H1 (cell line): ENCODE data around the gene OPHN1. TPM values are rescaled to one million over a fixed set of nuclear protein-coding genes. Genes with fewer than 3 reads are reported as not detected.

Experiments used
- CTCF ChIA-PET: fragments of 300-600 bp; sonication (Branson Sonifier 250); formaldehyde crosslinking; loops from one replicate; lab custom pipeline; 2021; ENCODE audit not compliant: partially characterized antibody; lab: Charles Lee
- POLR2A ChIA-PET: fragments of 300-600 bp; sonication (Branson Sonifier 250); formaldehyde crosslinking; loops from one replicate; lab custom pipeline; 2021; ENCODE audit warnings: inconsistent platforms; ENCODE audit not compliant: partially characterized antibody; lab: Charles Lee
- DNase-seq, 2 experiments: peaks; one replicate each; pipeline versions ENCODE4 v3.0.0 to v3.0.0-alpha.2; 2010 to 2022; ENCODE audit warnings: low spot score in 2 of 2, low read depth in 1 of 2, mixed read lengths in 1 of 2
- FAIRE-seq: peaks from 2 replicates; lab custom pipeline; 2011; peaks lifted over from hg19 to GRCh38; lab: Jason Lieb, UNC
- H2AFZ ChIP-seq: 2 replicates; pipeline ENCODE4 v1.8.1; 2012; ENCODE audit warnings: low read length, inconsistent platforms
- H2AK5ac ChIP-seq: 2 replicates; pipeline ENCODE4 v1.6.1; 2013; ENCODE audit warnings: low read depth, low read length
- H2BK120ac ChIP-seq: replicated peaks from 2 replicates; pipeline ENCODE3; 2013; ENCODE audit warnings: low read depth, low read length, inconsistent platforms
- H2BK12ac ChIP-seq: 2 replicates; pipeline ENCODE4 v1.6.1; 2013; ENCODE audit warnings: low read depth, low read length
- H2BK15ac ChIP-seq: 2 replicates; pipeline ENCODE4 v1.6.1; 2013; ENCODE audit warnings: low read length
- H2BK20ac ChIP-seq: 2 replicates; pipeline ENCODE4 v1.6.1; 2013; ENCODE audit warnings: low read length
- H2BK5ac ChIP-seq: 2 replicates; pipeline ENCODE4 v1.6.1; 2013; ENCODE audit warnings: low read depth, low read length
- H3K14ac ChIP-seq: 2 replicates; pipeline ENCODE4 v1.6.1; 2013; ENCODE audit warnings: inconsistent platforms; ENCODE audit not compliant: insufficient read length
- H3K18ac ChIP-seq: 2 replicates; pipeline ENCODE4 v1.6.1; 2013; ENCODE audit warnings: low read length; ENCODE audit errors: extremely low read depth
- H3K23ac ChIP-seq: 2 replicates; pipeline ENCODE4 v1.6.1; 2013; ENCODE audit warnings: inconsistent platforms; ENCODE audit not compliant: insufficient read length
- H3K23me2 ChIP-seq: 2 replicates; pipeline ENCODE4 v1.6.1; 2013; ENCODE audit warnings: low read depth, low read length
- H3K27ac ChIP-seq: 2 replicates; pipeline ENCODE4 v1.6.1; 2011; ENCODE audit warnings: low read depth, low read length, inconsistent platforms
- H3K27me3 ChIP-seq, 4 experiments: replicated peaks in 1 of 4; 1 replicate in 1 of 4; 2 replicates in 3 of 4; pipeline versions ENCODE4 v1.6.1 to v1.8.1; 2011 to 2013; ENCODE audit warnings: low read length in 3 of 4, mild to moderate bottlenecking in 3 of 4, inconsistent platforms in 2 of 4, mixed read lengths in 2 of 4, moderate library complexity in 1 of 4; ENCODE audit not compliant: control insufficient read depth in 3 of 4, insufficient read depth in 3 of 4; ENCODE audit errors: extremely low read depth in 1 of 4
- H3K36me3 ChIP-seq, 4 experiments: 2 replicates each; pipeline versions ENCODE4 v1.6.1 to v1.8.1; 2011 to 2013; ENCODE audit warnings: mild to moderate bottlenecking in 4 of 4, low read length in 3 of 4, moderate library complexity in 2 of 4, control low read depth in 1 of 4, inconsistent platforms in 1 of 4; ENCODE audit not compliant: insufficient read depth in 4 of 4, control insufficient read depth in 2 of 4
- H3K4ac ChIP-seq: replicated peaks from 2 replicates; pipeline ENCODE3; 2013; ENCODE audit warnings: low read length, low read depth, mixed read lengths, inconsistent platforms; ENCODE audit not compliant: insufficient read length
- H3K4me1 ChIP-seq, 4 experiments: replicated peaks in 1 of 4; 1 replicate in 1 of 4; 2 replicates in 3 of 4; pipeline versions ENCODE4 v1.6.1 to v1.8.1; 2011 to 2013; ENCODE audit warnings: low read length in 3 of 4, inconsistent platforms in 2 of 4, mixed read lengths in 1 of 4; ENCODE audit not compliant: insufficient read depth in 4 of 4, control insufficient read depth in 3 of 4
- H3K4me2 ChIP-seq, 2 experiments: 2 replicates each; pipeline versions ENCODE4 v1.6.1 to v1.8.1; 2011 to 2013; ENCODE audit warnings: low read depth in 2 of 2, low read length in 2 of 2, control low read depth in 1 of 2, inconsistent platforms in 1 of 2, mild to moderate bottlenecking in 1 of 2; ENCODE audit not compliant: insufficient read depth in 1 of 2
- H3K4me3 ChIP-seq, 4 experiments: fragments of 200-600, 300-600 bp in 1 of 4; sonication (generic), shearing (Covaris generic), sonication (Bioruptor Twin) in 1 of 4; 2 replicates each; pipeline versions ENCODE4 v1.5.1 to v1.8.1; 2011 to 2016; ENCODE audit warnings: low read length in 4 of 4, low read depth in 3 of 4, control low read depth in 2 of 4, inconsistent platforms in 2 of 4, mild to moderate bottlenecking in 2 of 4, mixed read lengths in 1 of 4, moderate library complexity in 1 of 4; ENCODE audit not compliant: insufficient read depth in 2 of 4; ENCODE audit errors: extremely low read depth in 1 of 4
- H3K56ac ChIP-seq: replicated peaks from 2 replicates; pipeline ENCODE3; 2013; ENCODE audit warnings: low read depth, mild to moderate bottlenecking, mixed read lengths, low read length, inconsistent platforms; ENCODE audit not compliant: insufficient read length
- H3K79me1 ChIP-seq: 2 replicates; pipeline ENCODE4 v1.6.1; 2013; ENCODE audit warnings: low read depth, low read length, control low read depth
- H3K79me2 ChIP-seq, 2 experiments: 2 replicates each; pipeline versions ENCODE4 v1.6.1 to v1.8.1; 2012 to 2013; ENCODE audit warnings: low read length in 2 of 2, mild to moderate bottlenecking in 2 of 2, inconsistent platforms in 1 of 2; ENCODE audit not compliant: insufficient read depth in 2 of 2, control insufficient read depth in 1 of 2
- H3K9ac ChIP-seq, 4 experiments: replicated peaks in 1 of 4; 1 replicate in 1 of 4; 2 replicates in 3 of 4; pipeline versions ENCODE4 v1.6.1 to v1.8.1; 2011 to 2013; ENCODE audit warnings: low read depth in 3 of 4, low read length in 3 of 4, control low read depth in 2 of 4, mild to moderate bottlenecking in 2 of 4, moderate library complexity in 2 of 4, inconsistent platforms in 1 of 4; ENCODE audit errors: extremely low read depth in 1 of 4
- H3K9me3 ChIP-seq, 2 experiments: 2 replicates each; pipeline versions ENCODE4 v1.6.1 to v1.8.1; 2012 to 2013; ENCODE audit warnings: mild to moderate bottlenecking in 2 of 2, moderate library complexity in 2 of 2, control low read depth in 1 of 2, inconsistent platforms in 1 of 2, low read depth in 1 of 2, low read length in 1 of 2, mixed read lengths in 1 of 2; ENCODE audit not compliant: insufficient read depth in 2 of 2
- H4K20me1 ChIP-seq, 2 experiments: replicated peaks in 1 of 2; 2 replicates each; pipeline versions ENCODE3 to v1.8.1; 2011 to 2013; ENCODE audit warnings: inconsistent platforms in 2 of 2, low read length in 2 of 2, mild to moderate bottlenecking in 1 of 2; ENCODE audit not compliant: insufficient read depth in 2 of 2, control insufficient read depth in 1 of 2
- H4K5ac ChIP-seq: 2 replicates; pipeline ENCODE4 v1.6.1; 2013; ENCODE audit warnings: low read length, low read depth, mixed read lengths, inconsistent platforms; ENCODE audit not compliant: insufficient read length
- H4K8ac ChIP-seq: 2 replicates; pipeline ENCODE4 v1.8.0; 2013; ENCODE audit warnings: mild to moderate bottlenecking, moderate library complexity, low read length, inconsistent platforms; ENCODE audit not compliant: insufficient read depth; ENCODE audit errors: extremely low read depth
- H4K91ac ChIP-seq: replicated peaks from 2 replicates; pipeline ENCODE3; 2013; ENCODE audit warnings: low read length, mixed read lengths, inconsistent platforms; ENCODE audit not compliant: insufficient read length
- BACH1 ChIP-seq: IDR thresholded peaks from 2 replicates; pipeline ENCODE4 v1.6.1; 2012; ENCODE audit warnings: low read length, improper control_type of control experiment
- BRCA1 ChIP-seq: IDR thresholded peaks from 2 replicates; pipeline ENCODE4 v1.6.1; 2012; ENCODE audit warnings: low read depth, low read length, improper control_type of control experiment
- CBX8 ChIP-seq: fragments of 300-800, 300-1000 bp; sonication (generic); IDR thresholded peaks from 2 replicates; pipeline ENCODE4 v1.7.1; 2016; ENCODE audit warnings: low read depth, low read length, borderline replicate concordance
- CREB1 ChIP-seq: IDR thresholded peaks from 2 replicates; pipeline ENCODE4 v1.6.1; 2012; ENCODE audit warnings: inconsistent platforms
- JUN ChIP-seq: IDR thresholded peaks from 2 replicates; pipeline ENCODE4 v1.6.1; 2011; ENCODE audit warnings: low read depth, mild to moderate bottlenecking, improper control_type of control experiment, low read length
- KDM1A ChIP-seq: fragments of 200-600, 300-600 bp; sonication (generic); IDR thresholded peaks from 2 replicates; pipeline ENCODE4 v1.7.1; 2016; ENCODE audit warnings: mild to moderate bottlenecking, low read length, borderline replicate concordance
- POLR2AphosphoS5 ChIP-seq: IDR thresholded peaks from 2 replicates; pipeline ENCODE4 v1.6.1; 2011; ENCODE audit warnings: low read depth, low read length
- POU5F1 ChIP-seq: IDR thresholded peaks from 2 replicates; pipeline ENCODE4 v1.6.1; 2011; ENCODE audit warnings: low read depth, mild to moderate bottlenecking, low read length, moderate library complexity
- RAD21 ChIP-seq, 2 experiments: IDR thresholded peaks in 1 of 2; conservative IDR thresholded peaks in 1 of 2; 2 replicates each; pipeline ENCODE4 v1.6.1; 2011; ENCODE audit warnings: low read depth in 2 of 2, low read length in 2 of 2, improper control_type of control experiment in 1 of 2, inconsistent platforms in 1 of 2, mild to moderate bottlenecking in 1 of 2, moderate library complexity in 1 of 2
- SIRT6 ChIP-seq: IDR thresholded peaks from one replicate; pipeline ENCODE4 v1.7.1; 2012; ENCODE audit warnings: low read length, inconsistent platforms
- SP4 ChIP-seq: IDR thresholded peaks from 2 replicates; pipeline ENCODE4 v1.6.1; 2012; ENCODE audit warnings: low read length, inconsistent platforms
- SUZ12 ChIP-seq: fragments of 200-600 bp; sonication (generic); IDR thresholded peaks from 2 replicates; pipeline ENCODE4 v1.6.1; 2012; ENCODE audit warnings: mild to moderate bottlenecking, inconsistent platforms, low read length, moderate library complexity, mixed read lengths
- TAF7 ChIP-seq: optimal IDR thresholded peaks from 2 replicates; pipeline ENCODE3; 2011; ENCODE audit warnings: low read depth, mild to moderate bottlenecking, inconsistent platforms, low read length, moderate library complexity, borderline replicate concordance
- USF2 ChIP-seq: IDR thresholded peaks from 2 replicates; pipeline ENCODE4 v1.6.1; 2011; ENCODE audit warnings: low read length, improper control_type of control experiment
- WGBS, 2 experiments: shearing (Covaris generic) in 1 of 2; methylation state at CpG; one replicate each; pipeline versions ENCODE4 v1.1.6 to v1.1.7; 2013 to 2015; ENCODE audit warnings: low lambda C conversion rate in 2 of 2, mixed read lengths in 2 of 2, inconsistent platforms in 1 of 2, low coverage in 1 of 2, missing lambda C conversion rate in 1 of 2; ENCODE audit not compliant: insufficient replicate concordance in 2 of 2, insufficient coverage in 1 of 2, insufficient read length in 1 of 2; ENCODE audit errors: extremely low coverage in 1 of 2, missing lambda C conversion rate in 1 of 2; 5-methylcytosine and 5-hydroxymethylcytosine counted together
- polyA plus RNA-seq, 7 experiments: library from polyadenylated mRNA; depleted of rRNA in 3 of 7; stranded (reverse) in 5 of 7; unstranded in 2 of 7; fragments of >200 nt in 5 of 7; fragments of 200-250 nt in 2 of 7; gene quantifications; 1 replicate in 5 of 7; 2 replicates in 1 of 7; 4 replicates in 1 of 7; pipeline versions ENCODE4 v1.2.1 to v1.2.3, GENCODE V29; 2011 to 2013; ENCODE audit warnings: missing spikeins in 2 of 7, mixed read lengths in 2 of 7
- total RNA-seq: library from RNA; stranded (reverse); fragmentation: NEBNext Ultra II Directional; extraction: Animal tissue kit (Norgen Biotek cat#: 25700); gene quantifications from 2 replicates; pipeline ENCODE4 v1.2.1, GENCODE V29; 2021

OPHN1 gene
- total and polyA plus RNA-seq, 2 of the 8 experiments (the other 6 are each of a cell fraction or from before 2014, with no cell fraction given): 1.2 to 3.5 TPM

GRCh38 chrX:68147848-68148247 is 285.4 kb downstream of the OPHN1 start:
- ChIA-PET CTCF (interaction anchor here (0.9 kb wide), 1 partner anchor 129 kb away, joined by 3 read pairs; no protein-coding TSS in a partner anchor), POLR2A (no interaction called here)
- Histone ChIP-seq H2AK5ac (no peak overlapping the region), H3K79me2 (no peaks in the 10 kb centered on the region), H4K5ac (no peak overlapping the region), H2BK120ac (no peak overlapping the region), H2BK12ac (no peak overlapping the region), H4K8ac (no peak overlapping the region), H3K27ac (no peak overlapping the region), H3K4me2 (no peak overlapping the region), H4K91ac (no peak overlapping the region), H3K23me2 (no peaks in the 10 kb centered on the region), H3K79me1 (no peaks in the 10 kb centered on the region), H3K23ac (no peak overlapping the region), H3K4ac (no peak overlapping the region), H3K4me1 (no peaks in the 10 kb centered on the region), H2BK20ac (no peak overlapping the region), H2BK15ac (no peak overlapping the region), H3K4me3 (no peak overlapping the region), H3K27me3 (no peaks in the 10 kb centered on the region), H3K56ac (no peak overlapping the region), H4K20me1 (no peaks in the 10 kb centered on the region), H3K18ac (no peak overlapping the region), H3K36me3 (no peaks in the 10 kb centered on the region), H2BK5ac (no peak overlapping the region), H3K14ac (no peak overlapping the region), H2AFZ (no peak overlapping the region), H3K9ac (no peak overlapping the region), H3K9me3 (no peaks in the 10 kb centered on the region)
- 91% methylated on average over 1 of the region's 1 CpG; no CpG with 5 or more reads in 1 of the 2 experiments for WGBS, 2 experiments
- DNase-seq (no peak), FAIRE-seq (no peak)
- TF ChIP-seq TAF7: no peak
- no peak for TF ChIP-seq USF2
- TF ChIP-seq BACH1: no peak
- TF ChIP-seq SUZ12: no peak
- no peak for TF ChIP-seq SIRT6
- TF ChIP-seq POLR2AphosphoS5: no peak
- TF ChIP-seq BRCA1: no peak
- TF ChIP-seq RAD21 (IDR thresholded peaks at IDR 0.05 in 1 of 2, conservative IDR thresholded peaks at IDR 0.05 in 1 of 2; ENCODE audit: low read depth in 2 of 2, low read length in 2 of 2): no peak
- TF ChIP-seq POU5F1: no peak
- no peak for TF ChIP-seq CREB1
- no peak for TF ChIP-seq SP4
- TF ChIP-seq KDM1A: no peak
- TF ChIP-seq JUN: no peak
- no peak for TF ChIP-seq CBX8
